ENCODE measurements around the gene GPRC5B.

Gene GPRC5B

DNA sequence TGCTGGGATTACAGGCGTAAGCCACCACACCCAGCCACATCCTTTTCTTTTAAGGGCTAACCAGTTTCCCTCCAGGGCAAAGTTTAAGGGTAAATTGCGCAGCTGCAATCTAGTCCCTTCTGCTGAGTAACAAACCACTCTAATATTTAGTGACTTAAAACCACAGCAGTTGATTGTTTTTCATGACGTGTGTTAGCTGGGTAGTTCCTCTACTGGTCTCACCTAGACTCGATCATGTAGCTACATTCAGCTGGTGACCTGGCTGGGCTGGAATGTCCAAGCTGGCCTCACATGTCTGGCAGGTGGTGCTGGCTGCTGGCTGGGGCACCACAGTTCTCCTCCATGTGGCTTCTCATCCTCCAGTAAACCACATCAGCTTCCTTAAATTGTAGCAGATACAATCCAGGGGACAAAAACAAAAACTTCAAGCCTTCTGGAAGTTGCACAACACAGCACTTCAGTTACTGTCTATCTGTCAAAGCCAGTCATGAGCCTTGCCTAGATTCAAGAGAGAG is 75.5 kb downstream of the GPRC5B start:
- no peak for DNase-seq

DNA sequence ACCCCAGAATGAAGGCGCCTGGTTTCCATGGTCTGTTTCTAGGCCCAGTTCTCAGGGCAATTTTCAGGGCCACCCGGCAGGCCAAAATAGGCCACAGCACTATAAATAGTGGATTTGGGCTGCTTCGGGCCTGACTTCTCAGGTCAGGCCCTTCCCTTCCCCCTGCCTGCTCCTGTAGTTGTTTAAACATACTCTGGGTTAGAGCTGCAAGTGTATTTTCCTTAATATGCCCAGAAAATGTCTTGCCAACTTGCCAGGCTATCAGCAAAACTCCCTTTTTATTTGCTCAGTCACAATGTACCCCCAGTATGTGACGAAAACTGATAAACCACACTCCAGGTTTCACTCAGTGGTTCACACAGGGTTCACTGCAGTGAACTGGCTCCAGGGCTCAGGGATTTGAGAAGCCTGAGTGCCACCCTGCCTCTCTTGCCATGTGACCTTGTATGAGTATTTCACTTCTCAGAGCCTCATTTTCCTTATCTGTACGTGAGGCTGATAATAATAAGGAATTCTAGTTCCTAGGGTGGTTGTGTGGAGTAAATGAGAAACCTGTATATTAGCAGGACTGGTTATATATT is 76.5 kb downstream of the GPRC5B start:
- DNase-seq = no peak
